ENCODE measurements around the gene BOD1L1. TPM values are rescaled to one million over a fixed set of nuclear protein-coding genes. Genes with fewer than 3 reads are reported as not detected.

The BOD1L1 gene
- total and polyA plus RNA-seq, 9 donors, result 21.2 to 41.6 (median 38.3) TPM

- Histone ChIP-seq H3K4me3 (no peak overlapping the region), H3K4me1 (ENCODE audit: insufficient read depth) (no peaks in the 10 kb centered on the region), H3K27ac (no peak overlapping the region), H3K27me3 (no peaks in the 10 kb centered on the region), H3K9me3 (peaks cover 0 to 19% of the 10 kb centered on the region in 2 donors), H3K36me3 (no peaks in the 10 kb centered on the region)
- TF ChIP-seq EP300 (IDR thresholded peaks at IDR 0.05) (no peak), POLR2A (IDR thresholded peaks at IDR 0.05) (no peak), CTCF (IDR thresholded peaks at IDR 0.05) (no peak)
- DNase-seq, result no peak
- 3% methylated on average over 46 of the region's 46 CpGs for WGBS, 3 donors
- intact Hi-C loops (cut with DNase I), result no loop called here
These were observed 100.1 kb downstream of the BOD1L1 start for GRCh38 chr4:13527192-13527980.

GRCh38 chr4:13526658-13527057 lies 100.9 kb downstream of the BOD1L1 start:
- Histone ChIP-seq H3K4me1 (ENCODE audit: insufficient read depth) (no peaks in the 10 kb centered on the region), H3K27ac (no peak overlapping the region), H3K4me3 (no peak overlapping the region), H3K36me3 (no peaks in the 10 kb centered on the region), H3K27me3 (no peaks in the 10 kb centered on the region), H3K9me3 (peaks cover 0 to 19% of the 10 kb centered on the region in 2 donors)
- WGBS, 3 donors, result 36 to 46% (median 43%) methylated on average over 3 of the region's 3 CpGs
- TF ChIP-seq EP300 (IDR thresholded peaks at IDR 0.05) (no peak), POLR2A (IDR thresholded peaks at IDR 0.05) (no peak), CTCF (IDR thresholded peaks at IDR 0.05) (no peak)
- no peak for DNase-seq
- intact Hi-C loops (cut with DNase I), result no loop called here

GRCh38 chr4:13525606-13526281 lies 101.8 kb downstream of the BOD1L1 start:
- DNase-seq, result no peak
- 24 to 41% (median 24%) methylated on average over 4 of the region's 4 CpGs for WGBS, 3 donors
- TF ChIP-seq EP300 (IDR thresholded peaks at IDR 0.05) (no peak), POLR2A (IDR thresholded peaks at IDR 0.05) (no peak), CTCF (IDR thresholded peaks at IDR 0.05) (no peak)
- H3K4me1 ChIP-seq (ENCODE audit: insufficient read depth), result no peaks in the 10 kb centered on the region
- no peak overlapping the region for H3K4me3 ChIP-seq
- H3K9me3 ChIP-seq, result peaks cover 0 to 19% of the 10 kb centered on the region in 2 donors
- intact Hi-C loops (cut with DNase I), result no loop called here
- no peaks in the 10 kb centered on the region for H3K36me3 ChIP-seq
- H3K27ac ChIP-seq, result no peak overlapping the region
- no peaks in the 10 kb centered on the region for H3K27me3 ChIP-seq

- H3K36me3 ChIP-seq, result no peaks in the 10 kb centered on the region
- 7 to 11% (median 9%) methylated on average over 36 of the region's 36 CpGs for WGBS, 3 donors
- no peaks in the 10 kb centered on the region for H3K27me3 ChIP-seq
- intact Hi-C loops (cut with DNase I), result no loop called here
- no peak overlapping the region for H3K27ac ChIP-seq
- peaks cover 0 to 19% of the 10 kb centered on the region in 2 donors for H3K9me3 ChIP-seq
- TF ChIP-seq EP300 (IDR thresholded peaks at IDR 0.05) (no peak), CTCF (IDR thresholded peaks at IDR 0.05) (no peak), POLR2A (IDR thresholded peaks at IDR 0.05) (no peak)
- DNase-seq, result no peak
- no peaks in the 10 kb centered on the region for H3K4me1 ChIP-seq (ENCODE audit: insufficient read depth)
- no peak overlapping the region for H3K4me3 ChIP-seq
These were observed 102.9 kb downstream of the BOD1L1 start for GRCh38 chr4:13524504-13525243.

Data from ovary (tissue), 9 donors.